HG03432 (cell line): ENCODE data around the gene FAM114A1.

Experiments
- ATAC-seq: cut with Tn5 transposase; IDR thresholded peaks from one replicate; pipeline ENCODE4 v1.9.1; 2021; ENCODE audit warnings: mild to moderate bottlenecking, moderate library complexity; ENCODE audit not compliant: unreplicated experiment

FAM114A1 gene

DNA sequence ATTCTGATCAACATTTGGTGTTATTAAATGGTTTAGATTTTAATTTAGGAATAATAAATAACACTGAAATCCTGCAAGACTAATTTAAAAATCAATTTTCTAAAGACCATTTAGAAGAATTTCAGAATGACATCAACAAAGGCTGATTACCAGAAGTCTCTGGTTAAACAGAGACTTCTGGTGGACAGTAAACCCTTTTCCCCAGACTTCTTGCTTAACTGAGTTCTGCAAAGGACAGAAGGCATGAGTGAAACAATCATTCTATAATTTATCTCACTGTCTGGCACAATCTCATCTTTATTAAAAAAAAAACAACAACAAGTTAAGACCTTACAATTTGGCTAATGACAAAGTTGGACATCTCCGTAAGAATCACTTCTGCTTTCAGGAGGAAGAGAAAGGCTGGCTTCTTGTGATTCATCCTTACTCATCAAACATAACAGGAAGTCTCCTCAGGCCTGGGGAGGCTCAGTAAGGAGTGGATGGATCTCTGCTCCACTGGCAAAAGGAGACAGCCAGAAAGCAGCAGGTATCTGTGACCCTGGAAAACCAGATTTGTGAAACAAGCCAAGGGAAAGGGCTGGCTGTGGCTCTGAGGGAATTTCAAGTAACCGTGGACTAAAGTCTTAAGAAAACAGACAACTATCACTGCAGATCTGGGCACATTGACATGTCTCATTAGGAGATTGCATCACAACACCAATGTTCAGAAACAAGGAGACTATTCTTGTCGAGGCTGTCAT lies 10.1 kb upstream of the FAM114A1 start:
- ATAC-seq = peak; percentile 65

DNA sequence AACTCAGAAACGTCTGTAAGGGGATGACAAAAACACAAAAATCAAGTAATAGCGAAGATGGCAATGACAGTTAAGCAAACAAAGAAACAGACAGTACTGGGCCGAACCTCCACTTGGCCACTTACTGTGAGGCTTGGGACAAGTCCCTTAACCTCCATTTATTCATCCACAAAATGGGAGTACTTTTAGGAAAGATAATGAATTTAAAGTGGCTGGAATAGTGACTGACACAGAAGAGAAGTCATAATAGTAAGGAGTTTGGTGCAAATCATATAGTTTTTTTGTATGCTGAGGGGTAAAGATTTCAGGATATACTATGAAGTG lies 9.5 kb upstream of the FAM114A1 start:
- no peak for ATAC-seq

GRCh38 chr4:38859501-38859900 lies 8.1 kb upstream of the FAM114A1 start:
- no peak for ATAC-seq

- ATAC-seq = peak; percentile 46
These were observed 6.7 kb upstream of the FAM114A1 start for GRCh38 chr4:38860788-38861424.

DNA sequence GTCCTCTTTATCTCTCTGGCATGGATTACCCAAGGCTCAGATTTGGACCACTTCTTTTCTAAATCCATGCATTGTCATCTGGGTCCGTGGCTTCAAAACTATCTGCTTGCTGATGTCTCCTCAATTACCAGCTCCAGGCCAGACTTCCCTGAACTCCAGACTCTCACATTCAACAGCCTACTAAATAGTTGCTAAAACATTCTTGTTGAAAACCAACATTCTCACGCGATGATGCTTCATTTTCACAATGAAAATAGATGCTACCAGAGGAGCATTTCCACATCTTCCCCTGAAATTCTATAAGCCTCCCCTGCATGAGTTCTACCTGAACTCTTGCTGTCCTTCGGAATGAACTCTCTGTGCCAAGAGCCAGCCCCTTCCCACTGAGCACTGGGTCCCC lies 5.8 kb upstream of the FAM114A1 start:
- ATAC-seq = no peak

DNA sequence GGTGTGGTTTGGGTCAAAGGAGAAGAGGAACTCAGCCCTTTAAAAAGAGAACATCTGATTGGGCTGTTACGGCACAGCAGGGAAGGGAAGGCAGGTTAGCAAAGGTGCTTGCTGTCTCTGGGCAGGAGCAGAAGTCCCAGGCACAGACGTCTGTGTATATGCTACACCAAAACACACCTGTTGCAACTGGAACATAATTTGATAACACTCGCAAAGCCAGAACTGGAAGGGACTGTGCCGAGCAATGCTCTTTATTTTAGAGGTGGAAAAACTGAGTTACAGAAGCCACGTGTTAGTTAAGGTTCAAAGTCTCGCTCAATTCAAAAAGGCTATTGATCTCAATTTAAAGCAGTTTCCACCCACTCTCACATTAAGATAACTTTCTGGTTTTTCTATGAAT lies 2.2 kb upstream of the FAM114A1 start:
- ATAC-seq = no peak

GRCh38 chr4:38866973-38867477 lies 581 bp upstream of the FAM114A1 start:
- peak; percentile 39 for ATAC-seq

DNA sequence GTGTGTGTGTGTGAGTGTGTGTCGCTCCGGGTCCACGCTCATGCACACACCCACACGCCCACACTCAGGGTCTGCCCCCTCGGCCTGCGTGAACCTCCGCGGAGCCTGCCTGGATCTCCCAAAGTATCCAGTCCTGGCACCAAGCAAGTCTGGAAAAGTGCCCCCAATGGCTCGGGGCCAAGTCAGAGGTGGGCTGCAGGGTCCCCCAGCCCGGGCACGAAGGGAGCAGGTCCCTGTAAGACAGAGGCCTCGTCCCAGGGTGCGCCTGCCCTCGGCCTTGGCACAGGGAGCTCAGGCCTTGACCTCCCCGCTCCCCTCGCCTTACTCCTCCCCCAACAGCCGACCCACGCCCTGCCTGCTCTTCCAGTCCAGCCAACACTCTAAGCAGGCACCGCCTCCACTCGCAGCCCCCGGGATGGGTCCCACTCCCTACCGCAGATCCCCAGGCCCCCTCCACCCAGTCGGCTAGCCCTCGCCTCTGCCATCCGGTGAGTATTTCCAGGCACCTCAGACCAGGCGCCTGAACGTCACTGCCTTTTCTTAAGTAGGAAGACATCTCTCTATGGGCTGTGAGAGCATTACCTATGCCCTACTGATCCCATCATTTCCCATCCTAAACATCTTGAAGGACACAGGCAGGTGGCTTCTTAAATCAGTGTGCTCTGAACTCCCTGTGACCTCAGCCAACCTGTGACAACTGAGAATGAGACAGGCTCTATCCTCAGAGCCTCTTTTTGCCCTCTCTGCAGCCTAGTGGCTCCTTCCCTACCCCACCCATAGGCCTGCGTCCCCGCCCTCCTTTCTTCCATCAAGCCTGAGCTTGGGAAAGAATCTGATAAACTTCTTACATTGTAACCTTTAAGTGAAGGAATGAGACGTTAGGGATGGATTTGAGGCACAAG lies 704 bp downstream of the FAM114A1 start:
- ATAC-seq = no peak

GRCh38 chr4:38869511-38869910 lies 1.9 kb downstream of the FAM114A1 start:
- no peak for ATAC-seq

GRCh38 chr4:38870098-38870808 lies 2.6 kb downstream of the FAM114A1 start:
- ATAC-seq = no peak

GRCh38 chr4:38871593-38871992 lies 4.0 kb downstream of the FAM114A1 start:
- ATAC-seq = no peak

GRCh38 chr4:38872620-38873019 lies 5.0 kb downstream of the FAM114A1 start:
- ATAC-seq = no peak

GRCh38 chr4:38873290-38873944 lies 5.8 kb downstream of the FAM114A1 start:
- no peak for ATAC-seq

- ATAC-seq = no peak
These were observed 9.0 kb downstream of the FAM114A1 start for GRCh38 chr4:38876636-38877035.

DNA sequence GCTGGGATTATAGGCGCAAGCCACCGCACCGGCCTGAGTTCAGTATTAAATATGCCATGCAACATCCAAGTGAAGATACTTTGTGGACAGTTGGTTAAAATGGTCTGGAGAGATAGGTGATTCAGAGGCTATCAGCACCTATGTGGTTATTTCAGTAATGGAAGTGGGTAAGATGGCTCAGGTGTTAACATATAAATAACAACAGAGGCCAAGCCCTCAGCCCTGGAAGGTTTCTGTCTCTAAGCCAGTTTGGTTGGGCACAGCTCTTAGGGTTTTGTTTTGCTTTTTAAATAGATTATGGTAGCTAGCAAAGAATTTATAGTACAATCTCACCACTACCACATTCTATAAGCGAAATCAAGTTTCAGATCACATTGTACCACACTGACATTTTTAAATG lies 16.6 kb downstream of the FAM114A1 start:
- no peak for ATAC-seq

GRCh38 chr4:38889143-38889542 lies 21.5 kb downstream of the FAM114A1 start:
- peak; percentile 85 for ATAC-seq

- ATAC-seq = no peak
These were observed 23.7 kb downstream of the FAM114A1 start for GRCh38 chr4:38891051-38891983.

DNA sequence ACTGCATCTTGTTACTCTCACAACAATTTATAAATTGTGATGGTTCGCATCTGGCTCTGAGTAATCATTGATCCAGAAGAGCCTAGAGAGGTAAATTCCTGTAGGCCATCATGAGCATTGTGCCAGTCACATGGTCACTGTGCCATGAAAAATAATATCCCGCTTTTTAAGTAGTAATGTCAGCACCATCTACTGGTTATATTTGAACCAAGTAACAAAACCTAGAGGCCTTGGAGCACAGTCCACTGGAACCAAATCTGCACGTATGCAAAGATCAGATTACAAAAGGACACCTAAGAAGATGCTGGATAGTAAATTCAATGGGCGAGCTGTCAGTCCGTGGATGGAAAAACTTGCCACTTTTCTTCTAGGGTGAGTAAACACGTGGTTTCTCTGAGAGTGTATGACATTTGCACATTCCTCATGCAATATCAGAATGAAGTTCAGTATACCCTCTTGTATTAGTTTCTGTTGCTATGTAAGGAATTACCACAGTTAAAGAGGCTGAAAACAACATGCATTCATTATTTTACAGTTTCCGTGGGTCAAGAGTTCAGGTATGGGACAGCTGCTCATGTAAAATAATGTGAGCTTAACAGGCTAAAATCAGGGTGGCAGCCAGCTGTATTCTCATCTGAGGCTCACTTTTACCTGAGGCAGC lies 26.8 kb downstream of the FAM114A1 start:
- no peak for ATAC-seq

GRCh38 chr4:38896940-38897339 lies 29.3 kb downstream of the FAM114A1 start:
- ATAC-seq = no peak
